HepG2 (cell line): ENCODE data around the gene ZNF546. TPM values are rescaled to one million over a fixed set of nuclear protein-coding genes. Genes with fewer than 3 reads are reported as not detected.
A peak's percentile ranks its signal among the peaks of the same experiment; 100 is the strongest.

Experiments used
- ATAC-seq: fragments of 200-7000 bp; cut with Tn5 transposase; 3 replicates; pipeline ENCODE4 v1.9.1; 2020; ENCODE audit warnings: mild to moderate bottlenecking, moderate library complexity
- BruUV-seq: library from RNA; stranded (reverse); fragments of 400-500 nt; replicated peaks from 2 replicates; lab custom pipeline; 2021; lab: Mats Ljungman, UMichigan
- CTCF ChIA-PET: fragments of 300-600 bp; formaldehyde crosslinking; extraction: SDS; loops from one replicate; lab custom pipeline; 2021; ENCODE audit warnings: low total read pairs, inconsistent platforms, low intra/inter-chr PET ratio; lab: Yijun Ruan, JAX
- POLR2A ChIA-PET: fragments of 350-600 bp; sonication (Branson Sonifier 250); formaldehyde crosslinking; loops from one replicate; lab custom pipeline; 2020; ENCODE audit warnings: antibody characterized with exemption, inconsistent platforms; lab: Yijun Ruan, JAX
- DNase-seq: peaks from one replicate; pipeline ENCODE4 v3.0.0-alpha.2; 2015; ENCODE audit warnings: low spot score
- FAIRE-seq: peaks from 3 replicates; lab custom pipeline; 2011; peaks lifted over from hg19 to GRCh38; lab: Jason Lieb, UNC
- H2AFZ ChIP-seq: one replicate; pipeline ENCODE4 v1.6.1; 2011; ENCODE audit warnings: low read length, inconsistent platforms
- H3K27ac ChIP-seq: fragments of 300-600 bp; 3 replicates; pipeline ENCODE4 v1.8.0; 2011; ENCODE audit warnings: mixed run types, mild to moderate bottlenecking, mixed read lengths, low read length, inconsistent platforms; ENCODE audit not compliant: insufficient read depth; ENCODE audit errors: extremely low read length
- H3K27me3 ChIP-seq, 2 experiments: fragments of 200-600 bp in 1 of 2; 2 replicates in 1 of 2; 3 replicates in 1 of 2; pipeline versions ENCODE4 v1.6.0 to v1.8.0; 2011; ENCODE audit warnings: low read length in 2 of 2, mild to moderate bottlenecking in 2 of 2, moderate library complexity in 2 of 2, inconsistent platforms in 1 of 2; ENCODE audit not compliant: insufficient read depth in 2 of 2, control insufficient read depth in 1 of 2
- H3K36me3 ChIP-seq, 2 experiments: fragments of 200-600 bp in 1 of 2; replicated peaks in 1 of 2; 2 replicates in 1 of 2; 3 replicates in 1 of 2; pipeline versions ENCODE4 v1.5.1 to v1.8.0; 2011; ENCODE audit warnings: low read length in 2 of 2, inconsistent platforms in 1 of 2; ENCODE audit not compliant: insufficient read depth in 2 of 2, control insufficient read depth in 1 of 2
- H3K4me1 ChIP-seq: 2 replicates; pipeline ENCODE4 v1.5.1; 2012; ENCODE audit warnings: low read length, inconsistent platforms; ENCODE audit not compliant: insufficient read depth
- H3K4me2 ChIP-seq: 2 replicates; pipeline ENCODE4 v1.6.0; 2011; ENCODE audit warnings: low read depth, low read length, inconsistent platforms
- H3K4me3 ChIP-seq, 3 experiments: fragments of 200-600 bp in 1 of 3; sonication (generic), shearing (Covaris generic) in 1 of 3; replicated peaks in 1 of 3; 2 replicates each; pipeline ENCODE4 v1.5.1; 2011 to 2016; ENCODE audit warnings: low read length in 3 of 3, inconsistent platforms in 2 of 3, low read depth in 2 of 3, mild to moderate bottlenecking in 2 of 3, control low read depth in 1 of 3, mixed read lengths in 1 of 3; ENCODE audit not compliant: insufficient read depth in 1 of 3
- H3K79me2 ChIP-seq: one replicate; pipeline ENCODE4 v1.6.1; 2011; ENCODE audit warnings: low read length, inconsistent platforms; ENCODE audit not compliant: insufficient read depth
- H3K9ac ChIP-seq: 2 replicates; pipeline ENCODE4 v1.6.0; 2011; ENCODE audit warnings: mild to moderate bottlenecking, low read depth, low read length, inconsistent platforms; ENCODE audit not compliant: insufficient read depth
- H3K9me3 ChIP-seq: 2 replicates; pipeline ENCODE4 v1.5.1; 2012; ENCODE audit warnings: mild to moderate bottlenecking, low read length
- H4K20me1 ChIP-seq: 2 replicates; pipeline ENCODE4 v1.6.0; 2011; ENCODE audit warnings: inconsistent platforms, mild to moderate bottlenecking, low read length, moderate library complexity; ENCODE audit not compliant: insufficient read depth
- HNF1B ChIP-seq: sonication (generic); formaldehyde crosslinking; IDR thresholded peaks from 2 replicates; pipeline ENCODE4 v1.5.1; 2020; ENCODE audit warnings: mild to moderate bottlenecking, moderate library complexity, missing genetic modification reagents
- MAFF ChIP-seq: IDR thresholded peaks from 2 replicates; pipeline ENCODE4 v1.6.1; 2011; ENCODE audit warnings: low read depth, low read length, improper control_type of control experiment
- MAFK ChIP-seq, 2 experiments: IDR thresholded peaks in 1 of 2; conservative IDR thresholded peaks in 1 of 2; 2 replicates each; pipeline ENCODE4 v1.6.1; 2011; ENCODE audit warnings: improper control_type of control experiment in 2 of 2, low read length in 2 of 2
- RXRB ChIP-seq: IDR thresholded peaks from 2 replicates; pipeline ENCODE4 v1.6.1; 2016; ENCODE audit warnings: borderline replicate concordance, missing genetic modification reagents, missing compliant biosample characterization
- ZFP62 ChIP-seq: sonication (generic); formaldehyde crosslinking; IDR thresholded peaks from 2 replicates; pipeline ENCODE4 v1.4.0; 2020; ENCODE audit warnings: missing genetic modification reagents
- ZFP82 ChIP-seq: sonication (generic); formaldehyde crosslinking; IDR thresholded peaks from 2 replicates; pipeline ENCODE4 v1.5.1; 2020; ENCODE audit warnings: mild to moderate bottlenecking, missing genetic modification reagents, borderline replicate concordance
- ZNF614 ChIP-seq: IDR thresholded peaks from 2 replicates; pipeline ENCODE4 v1.6.1; 2018; ENCODE audit warnings: missing biosample characterization, missing genetic modification reagents, inconsistent platforms, borderline replicate concordance
- ZNF615 ChIP-seq: sonication (generic); formaldehyde crosslinking; IDR thresholded peaks from 2 replicates; pipeline ENCODE4 v1.5.0; 2020; ENCODE audit warnings: mild to moderate bottlenecking, missing genetic modification reagents, borderline replicate concordance
- ZSCAN5A ChIP-seq: sonication (generic); formaldehyde crosslinking; IDR thresholded peaks from 2 replicates; pipeline ENCODE4 v1.8.0; 2022; ENCODE audit warnings: mild to moderate bottlenecking, missing genetic modification reagents, borderline replicate concordance
- WGBS: methylation state at CpG from one replicate; pipeline ENCODE4 v1.1.6; 2017; ENCODE audit warnings: low lambda C conversion rate; 5-methylcytosine and 5-hydroxymethylcytosine counted together
- in situ Hi-C: cut with HindIII; loops from 2 replicates; pipeline ENCODE4 v1.10.0; 2017; ENCODE audit warnings: low pct_unique_long_range_greater_than_20kb; ENCODE audit not compliant: extremely low pct_ligation_motif_present
- intact Hi-C: fragments of 100-400 bp; cut with micrococcal nuclease; formaldehyde crosslinking; loops from one replicate; pipeline ENCODE4 v1.10.0; 2022; ENCODE audit not compliant: unreplicated experiment
- polyA plus RNA-seq, 8 experiments: library from polyadenylated mRNA; depleted of rRNA in 3 of 8; stranded (reverse) in 7 of 8; unstranded in 1 of 8; fragments of >200 nt; fragmentation: Illumina TruSeq in 4 of 8; extraction: Trizol in 4 of 8; gene quantifications; 2 replicates each; pipeline versions ENCODE4 v1.2.1 to v1.2.3, GENCODE V29; 2011 to 2016; ENCODE audit warnings: low read depth in 4 of 8, missing spikeins in 1 of 8, mixed read lengths in 1 of 8; ENCODE audit not compliant: insufficient read depth in 1 of 8
- total RNA-seq, 5 experiments: library from RNA; depleted of rRNA; stranded (reverse); fragments of >200 nt; fragmentation: Illumina TruSeq; extraction: Trizol; gene quantifications; 2 replicates each; pipeline ENCODE4 v1.2.3, GENCODE V29; 2016; ENCODE audit warnings: low read depth in 1 of 5

Gene ZNF546
- total and polyA plus RNA-seq, 2 of the 13 experiments (the other 11 are each of a cell fraction or from before 2014, with no cell fraction given), result 2.2 to 4.1 TPM

- ATAC-seq (no peak), DNase-seq (no peak), FAIRE-seq (no peak)
- Histone ChIP-seq H3K27ac (no peak overlapping the region), H3K9me3 (no peaks in the 10 kb centered on the region), H3K4me1 (peaks cover 10% of the 10 kb centered on the region), H3K36me3 (no peaks in the 10 kb centered on the region), H4K20me1 (no peaks in the 10 kb centered on the region), H3K4me2 (no peak overlapping the region), H3K79me2 (no peaks in the 10 kb centered on the region), H2AFZ (no peak overlapping the region), H3K9ac (no peak overlapping the region), H3K4me3 (no peak overlapping the region), H3K27me3 (no peaks in the 10 kb centered on the region)
- ChIA-PET POLR2A (no interaction called here), CTCF (no interaction called here)
- intact Hi-C loops (no loop called here), in situ Hi-C loops (no loop called here)
- BruUV-seq, result no TSS peak
- WGBS, result 58% methylated on average over 3 of the region's 3 CpGs
- TF ChIP-seq RXRB (CRISPR knock-in tag) (no peak), MAFK (conservative IDR thresholded peaks at IDR 0.05 in 1 of 2, IDR thresholded peaks at IDR 0.05 in 1 of 2; ENCODE audit: low read length in 2 of 2) (peak in 1 of 2 experiments; percentile 26; a peak in 2 of 4 replicates), ZFP62 (no peak), HNF1B (CRISPR knock-in tag) (no peak), ZNF615 (CRISPR knock-in tag) (no peak), ZFP82 (no peak), ZSCAN5A (no peak), ZNF614 (CRISPR knock-in tag) (no peak), MAFF (0 out of 2 replicates have a peak, but pooled peaks have one; percentile 16)
Measured at GRCh38 chr19:39963898-39964297, 33.0 kb upstream of the ZNF546 start.
